EL (cell line): Measurements from ENCODE around the gene TRMT11.
"Not testable (repeated sequence)": the region's sequence is repeated elsewhere in the genome, so short reads cannot be mapped to it uniquely, and the experiment has no call there.

Experiments
- DNase-seq: peaks from one replicate; pipeline ENCODE4 v3.0.0-alpha.2; 2016

Gene TRMT11

GRCh38 chr6:125986301-125987025 is at the start of gene TRMT11:
TSS of gene TRMT11 (plus strand) at chr6:125986540. CDS start at chr6:125986551, 11 bp downstream.
- DNase-seq: peak; percentile 90

DNA sequence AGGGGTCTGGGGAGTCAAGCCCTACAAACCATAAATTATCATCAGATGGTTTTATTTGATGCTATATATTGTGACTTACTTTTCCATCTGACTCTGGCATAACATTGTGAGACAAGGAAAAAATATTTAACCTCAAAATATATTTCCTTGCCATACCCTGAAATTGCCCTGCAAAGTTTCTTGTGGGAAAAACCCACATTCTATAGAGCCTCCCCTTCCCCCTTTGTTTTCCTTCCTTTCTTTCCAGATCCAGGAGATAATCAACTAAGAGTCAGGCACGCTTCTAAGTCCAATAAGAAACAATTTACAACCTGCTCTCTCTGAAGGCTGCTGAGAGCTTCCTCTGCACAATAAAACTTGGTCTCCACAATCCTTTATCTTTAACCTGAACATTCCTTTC is 47.3 kb upstream of the TRMT11 start:
- no peak for DNase-seq

DNA sequence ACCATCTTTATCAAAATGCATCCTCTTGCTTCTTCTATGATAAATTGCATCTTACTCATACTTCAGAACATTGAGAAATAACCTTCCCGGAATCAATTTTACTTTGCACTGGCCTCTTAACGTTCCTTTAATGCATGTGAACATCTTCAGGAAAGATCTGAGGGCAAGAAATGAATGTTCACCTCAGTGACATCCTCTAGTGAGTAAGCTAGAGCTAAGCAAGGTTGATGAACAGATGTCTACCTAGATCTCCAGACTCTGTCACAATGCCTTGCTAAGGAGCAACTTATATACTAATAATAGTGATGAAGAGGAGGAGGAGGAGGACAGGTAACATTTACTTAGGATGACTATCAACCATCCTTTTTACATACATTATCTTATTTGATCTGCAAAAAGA is 46.5 kb upstream of the TRMT11 start:
- no peak for DNase-seq

DNA sequence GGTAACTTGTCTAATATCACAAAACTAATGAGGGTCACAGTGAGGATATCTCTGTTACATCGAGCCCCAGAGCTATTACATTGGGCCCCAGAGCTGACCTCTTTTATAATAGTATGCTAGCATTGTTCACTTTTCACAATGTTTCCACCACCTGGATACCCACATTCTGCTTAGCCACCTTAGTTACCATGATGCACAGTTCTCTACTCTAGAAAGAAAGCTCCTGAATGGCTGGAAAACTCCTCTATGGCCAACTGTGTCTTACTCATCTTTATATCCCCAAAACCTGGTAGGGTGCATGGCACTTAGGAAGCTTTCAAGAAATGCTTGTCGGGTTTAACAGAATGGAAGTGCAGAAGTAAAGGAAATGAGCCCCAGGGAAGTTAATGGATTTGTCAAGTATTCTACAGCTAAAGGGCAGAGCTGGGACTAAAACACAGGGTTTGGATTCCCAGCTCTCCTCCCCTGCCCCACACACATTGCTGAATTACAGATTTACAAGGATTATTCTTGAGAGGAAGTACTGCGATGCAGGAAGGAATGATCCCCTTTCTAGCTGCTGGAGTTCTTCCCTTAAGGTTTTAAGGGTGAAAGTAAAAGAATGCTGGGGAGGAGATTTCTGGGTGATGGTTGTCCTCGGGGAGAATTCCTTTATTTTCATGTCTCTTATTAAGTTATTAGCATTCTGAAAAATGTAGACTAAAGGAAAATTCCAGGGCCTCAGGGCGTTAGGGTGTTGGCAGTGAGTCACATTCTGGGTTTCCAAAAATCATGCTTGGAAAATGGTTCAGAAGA is 45.9 kb upstream of the TRMT11 start:
- DNase-seq: peak; percentile 87

DNA sequence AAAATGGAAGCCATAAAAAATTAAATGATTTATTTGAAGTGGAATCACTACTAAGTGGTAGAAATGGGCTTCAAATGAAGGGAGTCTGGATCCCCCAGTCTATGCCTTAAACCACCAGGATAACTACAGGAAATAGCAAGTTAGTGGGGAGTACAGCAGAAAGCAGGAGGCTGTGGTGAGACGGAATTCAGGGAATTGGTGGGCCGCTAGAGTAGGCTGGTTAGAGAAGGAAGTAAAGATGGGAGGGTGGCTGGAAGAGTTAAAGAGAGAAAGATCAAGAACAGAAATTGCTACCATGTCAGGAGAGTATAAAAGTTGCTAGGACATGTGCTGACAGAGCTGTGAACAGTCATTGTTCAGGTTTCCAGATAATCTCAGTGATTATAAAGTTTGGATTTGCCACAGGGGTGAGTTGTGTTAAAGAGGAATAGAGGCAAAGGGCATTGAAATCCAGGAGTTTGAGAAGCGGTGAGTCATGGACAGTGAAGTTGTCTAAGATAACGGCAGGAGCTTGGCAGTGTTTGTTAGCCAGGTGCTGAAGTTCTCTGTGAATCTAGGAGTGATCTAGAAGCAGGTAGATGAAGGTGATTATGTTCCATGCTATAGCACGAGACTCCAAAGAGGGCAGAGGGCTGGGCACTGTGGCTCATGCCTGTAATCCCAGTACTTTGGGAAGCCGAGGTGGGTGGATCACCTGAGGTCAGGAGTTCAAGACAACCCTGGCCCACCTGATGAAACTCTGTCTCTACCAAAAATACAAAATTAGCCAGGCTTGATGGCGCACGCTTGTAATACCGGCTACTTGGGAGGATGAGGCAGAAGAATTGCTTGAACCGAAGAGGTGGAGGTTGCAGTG is 43.4 kb upstream of the TRMT11 start:
- DNase-seq: peak; percentile 31

DNA sequence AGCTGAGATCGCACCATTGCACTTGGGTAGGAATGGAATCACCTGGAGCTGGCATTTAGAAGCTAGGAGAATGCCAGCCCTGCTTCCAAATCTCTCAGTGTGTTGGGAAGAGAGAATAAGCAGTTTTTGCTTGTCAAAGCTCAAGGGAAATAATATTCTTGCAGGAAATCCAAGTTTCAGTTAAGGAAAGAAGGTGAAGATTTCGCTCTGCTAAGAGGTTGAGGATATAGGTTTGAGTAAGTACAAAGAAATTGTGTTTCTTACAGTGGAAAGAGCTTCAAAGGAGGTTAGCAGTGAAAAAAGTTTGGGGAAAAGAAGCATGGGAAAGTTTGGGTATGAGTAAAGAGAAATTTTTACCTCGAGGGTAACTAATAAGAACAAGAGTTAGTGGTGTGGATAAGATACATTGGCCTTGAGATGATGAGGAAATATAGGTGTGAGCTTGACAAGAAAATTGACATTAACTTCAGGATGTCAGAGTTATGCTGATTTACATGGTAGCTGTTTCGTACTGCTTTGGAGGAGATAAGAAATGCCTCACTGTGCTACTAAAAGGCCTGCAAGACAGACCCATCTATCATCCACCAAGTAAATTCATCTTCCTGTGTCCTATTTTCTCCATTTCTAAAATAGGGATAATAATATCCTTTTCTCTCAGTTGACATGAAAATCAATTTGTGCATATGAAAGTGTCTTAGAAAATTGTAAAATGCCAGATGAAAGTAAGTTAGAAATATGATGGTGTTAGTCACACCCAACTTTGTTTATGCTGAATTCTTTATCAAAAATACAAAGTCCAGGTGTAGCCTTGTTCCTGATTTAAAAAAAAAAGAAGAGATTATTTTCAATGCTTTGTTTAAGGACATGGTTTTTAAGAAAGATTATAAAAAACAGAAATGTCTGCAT is 42.6 kb upstream of the TRMT11 start:
- DNase-seq: no peak

- DNase-seq: peak; percentile 50
These were observed 41.9 kb upstream of the TRMT11 start for GRCh38 chr6:125944434-125944816.

GRCh38 chr6:125944896-125945295 is 41.4 kb upstream of the TRMT11 start:
- no peak for DNase-seq

DNA sequence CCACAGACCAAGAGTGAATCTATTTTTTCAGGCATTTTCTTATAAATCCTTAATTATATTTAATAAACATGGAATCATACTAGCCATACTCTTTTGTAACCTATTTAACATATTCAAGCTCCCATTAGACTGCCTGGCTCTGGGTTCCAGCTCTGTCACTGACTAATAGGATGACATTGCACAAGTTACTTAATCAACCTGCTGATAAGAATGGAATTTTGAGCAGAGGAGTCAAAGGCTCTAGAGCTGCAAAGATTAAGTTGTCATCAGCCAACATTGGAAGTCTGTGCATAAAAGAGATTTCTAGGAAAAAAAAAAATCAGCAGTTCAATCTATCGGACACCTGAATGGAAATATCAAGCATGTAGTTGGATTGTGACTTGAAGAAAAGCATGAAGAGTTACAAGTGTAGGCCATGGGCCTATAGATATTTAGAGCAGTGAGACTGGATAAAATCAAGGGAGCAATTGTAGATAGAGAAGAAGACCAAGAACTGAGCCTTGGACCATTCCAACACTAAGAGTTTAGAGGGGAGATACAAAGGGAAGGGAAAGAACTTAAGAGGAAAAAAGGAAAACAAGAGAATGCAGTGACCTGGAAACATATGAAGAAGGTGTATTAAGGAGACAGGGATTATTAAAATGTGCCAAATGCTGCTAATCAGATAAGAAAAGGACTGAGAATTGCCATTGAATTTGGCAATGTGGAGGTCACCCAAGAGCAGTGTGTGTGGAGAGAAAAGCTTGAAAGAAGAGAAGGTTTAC is 40.8 kb upstream of the TRMT11 start:
- DNase-seq: peak; percentile 74

DNA sequence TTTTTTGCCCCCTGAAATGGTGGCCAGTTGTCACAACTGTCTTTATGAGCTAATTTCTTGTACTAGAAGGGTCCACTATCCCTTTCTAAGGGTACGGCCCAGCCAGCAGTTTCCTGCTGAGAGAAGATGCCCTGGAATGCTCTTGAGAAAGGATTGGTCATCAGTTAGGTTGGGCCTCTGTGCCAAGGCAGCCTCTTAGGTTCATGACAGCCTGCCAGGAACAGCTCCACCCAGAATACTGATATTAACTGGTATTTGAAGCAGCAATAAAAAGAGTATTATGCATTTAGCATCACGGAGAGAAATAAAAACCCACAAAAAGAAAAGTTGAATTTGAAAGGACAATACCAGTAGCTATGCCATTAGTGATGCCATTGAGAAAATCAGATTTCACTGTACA is 38.7 kb upstream of the TRMT11 start:
- DNase-seq: peak; percentile 78

GRCh38 chr6:125948455-125948854 is 37.9 kb upstream of the TRMT11 start:
- no peak for DNase-seq

DNA sequence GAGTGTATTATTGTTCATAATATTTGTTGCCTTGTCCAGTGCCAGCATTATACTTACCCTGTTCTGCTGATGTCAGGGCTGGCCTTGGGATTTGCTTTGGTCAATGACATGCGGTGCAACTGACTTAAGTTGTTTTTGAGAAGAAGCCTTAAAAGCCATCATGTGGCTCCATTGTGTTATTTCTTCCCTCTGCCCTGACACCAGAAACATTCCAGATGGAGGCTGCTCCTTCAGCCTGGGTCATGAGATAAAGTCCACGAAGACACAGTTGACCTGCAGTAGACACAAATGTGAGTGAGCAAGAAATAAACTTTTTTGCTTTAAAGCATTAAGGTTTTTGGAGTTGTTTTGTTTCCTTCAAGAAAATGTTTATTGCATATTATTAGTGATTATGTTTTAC is 37.3 kb upstream of the TRMT11 start:
- DNase-seq: no peak

DNA sequence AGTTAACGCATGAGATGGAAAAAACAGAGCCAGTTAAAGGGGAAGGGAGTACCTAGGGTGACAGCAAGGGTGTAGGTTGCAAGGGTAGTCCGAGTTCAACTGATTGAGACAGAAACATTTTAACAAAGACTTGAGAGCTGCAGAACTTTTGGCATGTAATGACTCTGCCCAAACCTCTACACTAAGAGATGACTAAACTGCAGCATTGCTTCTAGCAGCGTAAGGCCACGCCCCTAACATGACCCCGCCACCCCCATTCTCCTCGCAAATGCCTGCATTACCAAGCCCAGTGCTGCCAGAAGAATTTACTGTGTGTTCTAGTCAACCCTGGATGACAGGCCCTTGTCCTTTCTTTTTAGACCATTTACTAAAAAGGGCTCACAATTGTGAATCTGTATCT is 36.0 kb upstream of the TRMT11 start:
- DNase-seq: peak; percentile 87

- DNase-seq: not testable (repeated sequence)
These were observed 35.6 kb upstream of the TRMT11 start for GRCh38 chr6:125950716-125951115.

DNA sequence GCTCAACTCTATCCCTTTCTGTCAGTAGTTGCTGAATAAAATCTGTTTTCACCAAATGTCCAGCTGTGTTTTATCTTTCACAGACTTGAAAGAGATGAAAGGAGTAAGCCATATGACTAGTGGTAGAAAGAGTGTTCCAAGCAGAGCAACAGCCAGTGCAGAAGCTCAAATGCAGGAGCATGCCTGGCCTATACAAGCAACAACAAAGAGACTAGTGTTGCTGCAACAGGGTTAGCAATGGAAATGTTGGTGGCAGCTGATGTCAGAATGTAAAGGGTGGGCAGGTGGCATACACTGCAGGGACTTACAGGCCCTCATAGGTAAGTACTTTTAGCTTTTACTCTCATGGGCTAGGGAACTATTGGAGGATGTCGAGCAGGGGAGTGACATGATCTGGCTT is 35.0 kb upstream of the TRMT11 start:
- DNase-seq: no peak

DNA sequence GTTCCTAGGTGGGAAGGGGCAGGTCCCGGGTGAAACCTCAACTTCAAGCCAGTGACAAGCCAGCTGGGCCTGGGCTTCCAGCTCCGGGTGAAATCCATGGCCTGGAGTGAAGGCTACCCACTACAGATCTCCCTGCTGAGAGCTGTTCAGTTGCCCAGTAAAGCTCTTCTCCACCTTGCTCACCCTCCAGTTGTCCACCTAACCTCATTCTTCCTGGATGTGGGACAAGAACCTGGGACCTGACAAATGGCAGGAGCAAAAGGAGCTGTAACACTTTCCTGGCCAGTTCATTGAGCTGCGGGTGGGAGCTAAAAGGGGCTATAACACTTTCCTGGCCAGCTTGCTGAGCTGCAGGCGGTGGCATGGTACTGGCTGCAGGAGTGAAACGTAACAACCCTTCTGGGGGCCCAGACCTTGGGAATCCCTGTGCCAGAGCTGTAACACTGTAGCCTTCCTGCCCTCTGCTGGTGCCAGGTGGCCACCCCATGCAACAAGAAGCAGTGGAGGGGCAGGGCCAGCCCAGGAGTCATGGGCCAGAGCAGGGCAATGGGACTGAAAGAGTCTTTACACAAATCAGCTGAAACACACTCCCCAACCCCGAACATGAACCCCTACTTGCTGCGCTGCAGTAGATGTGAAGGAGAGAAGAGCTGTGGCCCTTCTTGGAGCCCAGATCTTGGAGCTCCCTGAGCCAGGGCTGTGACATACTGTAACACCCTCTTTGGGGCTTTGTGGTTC is 33.4 kb upstream of the TRMT11 start:
- DNase-seq: peak; percentile 52

GRCh38 chr6:125953502-125953875 is 32.9 kb upstream of the TRMT11 start:
- DNase-seq: no peak

- no peak for DNase-seq
These were observed 31.5 kb upstream of the TRMT11 start for GRCh38 chr6:125954735-125955339.

- DNase-seq: no peak
These were observed 30.4 kb upstream of the TRMT11 start for GRCh38 chr6:125955973-125956372.
